Measurements from ENCODE around the gene EIF3L.

DNA sequence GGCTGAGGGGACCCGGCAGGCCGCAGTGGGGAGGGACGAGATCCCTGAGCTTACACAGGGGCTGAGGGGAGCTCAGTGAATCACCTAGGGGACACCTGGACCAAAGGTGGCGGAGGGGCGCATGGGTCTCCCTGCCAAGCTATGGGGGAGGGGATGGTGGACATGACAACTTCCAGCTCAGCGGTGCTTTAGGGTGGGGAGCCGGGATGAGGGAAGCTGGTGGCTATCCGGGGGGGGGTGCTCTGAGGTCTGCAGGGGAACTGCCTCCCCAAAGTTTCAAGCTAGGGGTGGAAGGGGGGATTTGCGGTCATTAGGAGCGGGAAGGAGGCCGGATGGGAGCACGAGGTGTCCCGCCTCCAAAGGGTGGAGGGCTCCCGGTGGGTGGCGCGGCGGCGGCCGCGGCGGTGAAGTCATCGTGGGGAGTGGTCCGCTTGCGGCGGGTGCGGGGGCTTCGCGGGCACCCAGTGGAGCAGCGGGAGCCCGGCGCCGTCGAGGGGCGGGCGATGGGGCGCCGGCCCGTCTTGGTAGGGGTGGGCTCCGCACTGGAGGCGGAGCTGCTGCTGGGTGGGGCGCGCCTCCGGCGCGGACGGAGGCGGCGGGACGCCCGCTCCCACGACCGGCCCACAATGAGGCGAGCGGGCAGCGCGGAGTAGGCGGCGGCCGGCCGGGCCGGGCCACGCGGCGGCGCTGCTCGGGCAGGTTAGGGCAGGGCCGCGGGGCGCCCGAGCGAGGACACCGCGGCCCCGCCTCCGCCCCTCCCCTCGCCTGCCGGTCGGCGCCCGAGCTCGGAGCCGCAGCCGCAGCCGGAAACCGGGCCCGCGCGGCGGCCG is 56.5 kb downstream of the EIF3L start, which contains the start of gene MICALL1:
- TF ChIP-seq, protein P1, sequence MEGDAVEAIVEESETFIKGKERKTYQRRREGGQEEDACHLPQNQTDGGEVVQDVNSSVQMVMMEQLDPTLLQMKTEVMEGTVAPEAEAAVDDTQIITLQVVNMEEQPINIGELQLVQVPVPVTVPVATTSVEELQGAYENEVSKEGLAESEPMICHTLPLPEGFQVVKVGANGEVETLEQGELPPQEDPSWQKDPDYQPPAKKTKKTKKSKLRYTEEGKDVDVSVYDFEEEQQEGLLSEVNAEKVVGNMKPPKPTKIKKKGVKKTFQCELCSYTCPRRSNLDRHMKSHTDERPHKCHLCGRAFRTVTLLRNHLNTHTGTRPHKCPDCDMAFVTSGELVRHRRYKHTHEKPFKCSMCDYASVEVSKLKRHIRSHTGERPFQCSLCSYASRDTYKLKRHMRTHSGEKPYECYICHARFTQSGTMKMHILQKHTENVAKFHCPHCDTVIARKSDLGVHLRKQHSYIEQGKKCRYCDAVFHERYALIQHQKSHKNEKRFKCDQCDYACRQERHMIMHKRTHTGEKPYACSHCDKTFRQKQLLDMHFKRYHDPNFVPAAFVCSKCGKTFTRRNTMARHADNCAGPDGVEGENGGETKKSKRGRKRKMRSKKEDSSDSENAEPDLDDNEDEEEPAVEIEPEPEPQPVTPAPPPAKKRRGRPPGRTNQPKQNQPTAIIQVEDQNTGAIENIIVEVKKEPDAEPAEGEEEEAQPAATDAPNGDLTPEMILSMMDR (IDR thresholded peaks at IDR 0.05; ENCODE audit: insufficient read depth, low read length, poor library complexity, severe bottlenecking), result no peak
- no peak for TF ChIP-seq EZH2phosphoT487 (conservative IDR thresholded peaks at IDR 0.05; ENCODE audit: low read length)
